Omental fat pad (tissue), 4 donors: ENCODE results near the gene TRIM3. TPM values are rescaled to one million over a fixed set of nuclear protein-coding genes. Genes with fewer than 3 reads are reported as not detected.

ENCODE experiments used
- ATAC-seq: fragments of 150-250 bp; one replicate; pipeline ENCODE4 v1.9.1; 2016; ENCODE audit warnings: mild to moderate bottlenecking, moderate library complexity; ENCODE audit not compliant: low FRiP score
- DNase-seq: peaks from one replicate; pipeline ENCODE4 v3.0.0-alpha.2; 2019; ENCODE audit warnings: low spot score
- CTCF ChIP-seq, 3 donors: fragments of 450-650 bp; IDR thresholded peaks; one replicate each; pipeline ENCODE4 v1.5.1; 2016 to 2017; ENCODE audit warnings: antibody characterized with exemption in 3 of 3, mild to moderate bottlenecking in 3 of 3, moderate library complexity in 2 of 3
- total RNA-seq, 4 donors: library from RNA; depleted of rRNA; stranded (reverse); fragments of >200 nt; gene quantifications; one replicate each; pipeline ENCODE4 v1.1.0, GENCODE V29; 2016

Gene TRIM3
- total RNA-seq, 4 donors from 2014 or later = 16.9 to 27.4 (median 22.1) TPM

- no peak for TF ChIP-seq CTCF (IDR thresholded peaks at IDR 0.05)
- ATAC-seq = no peak
- DNase-seq = no peak
These were observed 18.7 kb downstream of the TRIM3 start for GRCh38 chr11:6455070-6455469.

- ATAC-seq (no peak), DNase-seq (no peak)
- TF ChIP-seq CTCF (IDR thresholded peaks at IDR 0.05) = no peak
These were observed 20.6 kb downstream of the TRIM3 start for GRCh38 chr11:6453152-6453551.

- no peak for ATAC-seq
- no peak for DNase-seq
- TF ChIP-seq CTCF (IDR thresholded peaks at IDR 0.05) = no peak
These were observed 21.5 kb downstream of the TRIM3 start for GRCh38 chr11:6452219-6452618.

GRCh38 chr11:6448574-6448973, 25.2 kb downstream of the TRIM3 start:
- no peak for DNase-seq
- no peak for ATAC-seq
- no peak for TF ChIP-seq CTCF (IDR thresholded peaks at IDR 0.05)

GRCh38 chr11:6443269-6444003, 30.3 kb downstream of the TRIM3 start:
- TF ChIP-seq CTCF (IDR thresholded peaks at IDR 0.05) = peak in 2 of 3 donors; percentile 44 to 61
- no peak for DNase-seq
- ATAC-seq = peak; percentile 77

GRCh38 chr11:6442441-6442840, 31.3 kb downstream of the TRIM3 start:
- TF ChIP-seq CTCF (IDR thresholded peaks at IDR 0.05) = no peak
- ATAC-seq (no peak), DNase-seq (no peak)

GRCh38 chr11:6440906-6441358, 32.8 kb downstream of the TRIM3 start, which contains the start of gene HPX:
Gene HPX (minus strand): TSS chr11:6440987. CDS start chr11:6440963, 24 bp downstream.
- TF ChIP-seq CTCF (IDR thresholded peaks at IDR 0.05) = no peak
- DNase-seq (no peak), ATAC-seq (no peak)
